ENCODE measurements around the gene SORBS2. TPM values are rescaled to one million over a fixed set of nuclear protein-coding genes. Genes with fewer than 3 reads are reported as not detected.
A peak's percentile ranks its signal among the peaks of the same experiment; 100 is the strongest.

The SORBS2 gene
- total RNA-seq, 1 donor from 2014 or later = 18.8 TPM

DNA sequence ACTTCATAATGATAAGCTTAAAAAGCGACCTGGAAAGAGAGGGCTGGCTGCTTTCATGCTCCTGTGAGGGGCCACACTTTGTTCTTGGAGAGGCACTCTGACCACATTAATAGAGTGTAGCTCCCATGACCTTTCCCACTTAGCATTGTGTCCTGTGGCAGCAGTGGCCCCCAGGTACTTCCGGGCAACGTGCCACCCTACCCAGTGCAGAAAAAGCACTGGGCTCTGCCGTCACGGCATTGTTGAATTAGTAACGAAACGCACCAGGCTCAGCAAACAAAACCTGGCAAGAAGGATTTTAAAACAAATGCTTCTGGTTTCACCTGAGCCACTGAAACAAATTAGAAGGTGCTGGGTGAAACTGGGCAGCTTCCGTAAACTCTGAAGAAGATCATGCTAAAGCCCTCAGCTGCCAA, 5.4 kb upstream of the SORBS2 start:
- no peak for DNase-seq (ENCODE audit: low read depth)
- TF ChIP-seq, protein P1, sequence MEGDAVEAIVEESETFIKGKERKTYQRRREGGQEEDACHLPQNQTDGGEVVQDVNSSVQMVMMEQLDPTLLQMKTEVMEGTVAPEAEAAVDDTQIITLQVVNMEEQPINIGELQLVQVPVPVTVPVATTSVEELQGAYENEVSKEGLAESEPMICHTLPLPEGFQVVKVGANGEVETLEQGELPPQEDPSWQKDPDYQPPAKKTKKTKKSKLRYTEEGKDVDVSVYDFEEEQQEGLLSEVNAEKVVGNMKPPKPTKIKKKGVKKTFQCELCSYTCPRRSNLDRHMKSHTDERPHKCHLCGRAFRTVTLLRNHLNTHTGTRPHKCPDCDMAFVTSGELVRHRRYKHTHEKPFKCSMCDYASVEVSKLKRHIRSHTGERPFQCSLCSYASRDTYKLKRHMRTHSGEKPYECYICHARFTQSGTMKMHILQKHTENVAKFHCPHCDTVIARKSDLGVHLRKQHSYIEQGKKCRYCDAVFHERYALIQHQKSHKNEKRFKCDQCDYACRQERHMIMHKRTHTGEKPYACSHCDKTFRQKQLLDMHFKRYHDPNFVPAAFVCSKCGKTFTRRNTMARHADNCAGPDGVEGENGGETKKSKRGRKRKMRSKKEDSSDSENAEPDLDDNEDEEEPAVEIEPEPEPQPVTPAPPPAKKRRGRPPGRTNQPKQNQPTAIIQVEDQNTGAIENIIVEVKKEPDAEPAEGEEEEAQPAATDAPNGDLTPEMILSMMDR (IDR thresholded peaks at IDR 0.05; ENCODE audit: insufficient read depth, low read length, poor library complexity, severe bottlenecking) = no peak
- Histone ChIP-seq H3K4me3 (ENCODE audit: low read depth, low read length) (no peak overlapping the region), H3K36me3 (ENCODE audit: control insufficient read depth, insufficient read depth, low read length) (no peaks in the 10 kb centered on the region), H3K27me3 (ENCODE audit: control insufficient read depth, insufficient read depth, low read length) (no peaks in the 10 kb centered on the region)

DNA sequence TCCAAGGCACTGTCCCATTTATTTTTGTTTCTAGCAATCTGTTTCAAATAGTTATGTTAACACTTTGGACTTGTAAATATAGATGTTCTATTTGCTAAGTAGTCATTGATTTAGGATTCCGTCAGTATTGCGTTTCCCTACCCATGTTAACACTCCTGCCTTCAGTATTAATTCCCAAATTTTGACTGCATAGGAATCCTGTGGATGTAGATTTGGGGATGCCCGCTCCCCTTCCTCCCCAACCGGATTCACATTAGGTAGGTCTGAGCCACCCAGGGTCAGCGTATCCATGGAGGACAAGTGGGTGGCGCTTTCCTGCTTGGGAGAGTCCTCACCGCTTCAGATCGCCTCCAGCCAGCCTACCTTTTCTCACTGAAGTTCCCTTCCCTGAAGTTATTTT, 1.1 kb upstream of the SORBS2 start:
- Histone ChIP-seq H3K27me3 (ENCODE audit: control insufficient read depth, insufficient read depth, low read length) (no peaks in the 10 kb centered on the region), H3K4me3 (ENCODE audit: low read depth, low read length) (no peak overlapping the region), H3K36me3 (ENCODE audit: control insufficient read depth, insufficient read depth, low read length) (no peaks in the 10 kb centered on the region)
- TF ChIP-seq, protein P1 (IDR thresholded peaks at IDR 0.05; ENCODE audit: insufficient read depth, low read length, poor library complexity, severe bottlenecking) = no peak
- no peak for DNase-seq (ENCODE audit: low read depth)

DNA sequence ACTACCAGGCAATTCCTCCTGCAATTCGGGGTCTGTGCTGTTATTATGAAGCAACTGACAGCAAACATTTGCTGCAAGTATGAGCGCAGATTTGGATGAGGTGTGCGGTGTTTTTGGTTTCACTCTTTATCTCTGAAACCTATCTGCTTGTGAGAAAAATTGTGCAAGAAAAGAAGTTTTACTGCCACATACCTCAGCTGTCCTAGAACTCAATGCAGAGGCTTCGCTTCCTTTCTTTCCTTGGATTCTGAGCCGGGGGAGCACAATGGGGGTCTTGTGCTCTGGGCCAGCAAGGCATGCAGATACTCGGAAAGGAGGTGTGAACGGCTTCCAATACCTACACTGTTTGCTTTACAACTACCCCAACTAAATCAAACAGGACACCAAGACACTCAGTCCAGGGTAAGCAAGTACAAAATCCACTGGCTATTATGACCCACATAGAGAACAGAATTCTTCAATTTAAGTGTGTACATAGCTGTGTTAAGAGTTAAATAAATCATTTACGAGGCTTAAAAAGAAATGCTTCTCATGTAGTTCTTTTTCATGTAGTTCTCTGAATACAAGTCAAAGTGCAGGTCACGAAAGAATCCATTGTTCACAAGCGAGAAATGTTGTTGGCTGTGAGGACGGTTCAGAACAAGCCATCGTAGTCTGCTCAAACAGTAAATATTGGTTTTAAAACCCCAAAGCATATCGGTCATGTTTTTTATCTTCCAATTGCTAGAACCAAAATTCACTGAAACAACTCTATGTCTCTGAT, 1.1 kb downstream of the SORBS2 start:
- TF ChIP-seq, protein P1 (IDR thresholded peaks at IDR 0.05; ENCODE audit: insufficient read depth, low read length, poor library complexity, severe bottlenecking) = no peak
- no peaks in the 10 kb centered on the region for H3K27me3 ChIP-seq (ENCODE audit: control insufficient read depth, insufficient read depth, low read length)
- DNase-seq (ENCODE audit: low read depth) = no peak
- H3K4me3 ChIP-seq (ENCODE audit: low read depth, low read length) = peak overlapping the region; percentile 43
- H3K36me3 ChIP-seq (ENCODE audit: control insufficient read depth, insufficient read depth, low read length) = no peaks in the 10 kb centered on the region

DNA sequence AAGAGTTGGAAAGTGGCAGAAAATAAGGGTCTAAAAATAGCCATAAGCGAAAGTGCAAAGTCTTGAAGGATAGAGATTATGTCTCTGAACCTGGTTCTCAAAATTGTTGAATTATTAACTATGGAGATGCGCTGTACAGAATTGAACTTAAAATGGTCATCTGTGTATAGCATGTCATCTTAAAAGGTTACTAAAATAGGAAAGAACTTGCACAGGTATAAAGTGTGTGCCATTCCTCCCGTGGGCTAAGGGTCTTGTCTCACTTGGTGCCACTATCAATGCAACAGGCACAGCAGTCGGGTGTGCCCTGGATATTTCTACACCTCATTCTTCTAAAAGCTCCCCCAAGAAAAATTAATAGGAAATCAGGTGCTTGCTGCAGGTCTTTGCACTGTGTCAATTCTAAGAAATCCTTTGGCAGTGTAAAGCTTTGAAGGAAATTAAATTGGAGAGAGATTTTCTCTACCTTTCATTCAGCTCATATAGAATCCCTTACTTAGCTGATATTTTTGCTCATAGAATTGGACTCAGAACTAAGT, 2.4 kb downstream of the SORBS2 start:
- Histone ChIP-seq H3K27me3 (ENCODE audit: control insufficient read depth, insufficient read depth, low read length) (no peaks in the 10 kb centered on the region), H3K4me3 (ENCODE audit: low read depth, low read length) (no peak overlapping the region), H3K36me3 (ENCODE audit: control insufficient read depth, insufficient read depth, low read length) (no peaks in the 10 kb centered on the region)
- TF ChIP-seq, protein P1 (IDR thresholded peaks at IDR 0.05; ENCODE audit: insufficient read depth, low read length, poor library complexity, severe bottlenecking) = no peak
- no peak for DNase-seq (ENCODE audit: low read depth)

DNA sequence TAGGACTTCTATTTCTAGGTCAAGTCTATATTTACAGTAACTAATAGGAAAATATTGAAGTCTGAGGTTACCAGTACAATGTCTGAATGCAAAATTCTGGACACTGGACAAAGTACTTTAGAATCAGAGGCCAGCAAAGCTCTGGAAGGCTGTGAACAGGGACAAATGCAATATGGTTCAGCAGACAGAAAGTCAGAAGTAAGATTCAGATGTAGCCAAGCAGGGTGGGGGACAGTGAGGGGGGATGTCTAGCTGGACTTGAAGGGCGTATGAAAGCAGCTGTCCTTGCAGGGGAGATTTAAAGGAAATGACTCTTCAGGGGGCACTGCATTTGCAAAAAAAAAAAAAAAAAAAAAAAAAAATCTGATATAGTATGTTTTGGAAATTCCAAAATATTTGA, 2.9 kb downstream of the SORBS2 start:
- TF ChIP-seq, protein P1 (IDR thresholded peaks at IDR 0.05; ENCODE audit: insufficient read depth, low read length, poor library complexity, severe bottlenecking) = no peak
- Histone ChIP-seq H3K36me3 (ENCODE audit: control insufficient read depth, insufficient read depth, low read length) (no peaks in the 10 kb centered on the region), H3K27me3 (ENCODE audit: control insufficient read depth, insufficient read depth, low read length) (no peaks in the 10 kb centered on the region), H3K4me3 (ENCODE audit: low read depth, low read length) (peak overlapping the region; percentile 3)
- no peak for DNase-seq (ENCODE audit: low read depth)
